HepG2 (cell line): ENCODE measurements around the gene PTPRD.

Experiments used
- CEBPB ChIP-seq: IDR thresholded peaks from 2 replicates; pipeline ENCODE4 v1.6.1; 2011; ENCODE audit warnings: low read depth, low read length, improper control_type of control experiment, borderline replicate concordance
- FOXK2 ChIP-seq: fragments of 450-650 bp; IDR thresholded peaks from 2 replicates; pipeline ENCODE4 v1.6.1; 2016
- GLI4 ChIP-seq: sonication (generic); formaldehyde crosslinking; IDR thresholded peaks from 2 replicates; pipeline ENCODE4 v1.5.1; 2020; ENCODE audit warnings: missing genetic modification reagents, mild to moderate bottlenecking, moderate library complexity, borderline replicate concordance
- HDAC1 ChIP-seq: sonication (generic); formaldehyde crosslinking; IDR thresholded peaks from 2 replicates; pipeline ENCODE4 v1.5.1; 2020; ENCODE audit warnings: mild to moderate bottlenecking, missing genetic modification reagents
- MED1 ChIP-seq: sonication (generic); formaldehyde crosslinking; IDR thresholded peaks from 2 replicates; pipeline ENCODE4 v1.4.0; 2020; ENCODE audit warnings: missing genetic modification reagents
- POLR2AphosphoS5 ChIP-seq: IDR thresholded peaks from 2 replicates; pipeline ENCODE4 v1.6.1; 2012; ENCODE audit warnings: low read depth, low read length
- SMARCE1 ChIP-seq: fragments of 450-650 bp; IDR thresholded peaks from 2 replicates; pipeline ENCODE4 v1.6.1; 2017; ENCODE audit warnings: borderline replicate concordance
- TAF1 ChIP-seq: sonication (generic); formaldehyde crosslinking; IDR thresholded peaks from 2 replicates; pipeline ENCODE4 v1.4.0; 2020; ENCODE audit warnings: missing genetic modification reagents
- YY1 ChIP-seq: IDR thresholded peaks from 2 replicates; pipeline ENCODE4 v1.6.1; 2011; ENCODE audit warnings: low read length, low read depth, moderate library complexity, mild to moderate bottlenecking; ENCODE audit not compliant: insufficient read depth, insufficient replicate concordance
- ZNF256 ChIP-seq: sonication (generic); formaldehyde crosslinking; conservative IDR thresholded peaks from 2 replicates; pipeline ENCODE4 v1.4.0; 2020; ENCODE audit warnings: missing genetic modification reagents
- ZNF776 ChIP-seq: sonication (generic); formaldehyde crosslinking; IDR thresholded peaks from 2 replicates; pipeline ENCODE4 v1.4.0; 2020; ENCODE audit warnings: mild to moderate bottlenecking, missing genetic modification reagents
- TF ChIP-seq, protein P1 (sequence below): sonication (generic); IDR thresholded peaks from 2 replicates; pipeline ENCODE4 v1.6.1; 2016; ENCODE audit warnings: low read depth, borderline replicate concordance
- TF ChIP-seq, protein P2 (sequence below): sonication (generic); formaldehyde crosslinking; IDR thresholded peaks from 2 replicates; pipeline ENCODE4 v1.5.0; 2020; ENCODE audit warnings: mild to moderate bottlenecking, missing genetic modification reagents, moderate library complexity
- TF ChIP-seq, protein P3 (sequence below): IDR thresholded peaks from 2 replicates; pipeline ENCODE4 v1.6.1; 2016; ENCODE audit warnings: low read depth, missing genetic modification reagents, missing compliant biosample characterization

DNA sequence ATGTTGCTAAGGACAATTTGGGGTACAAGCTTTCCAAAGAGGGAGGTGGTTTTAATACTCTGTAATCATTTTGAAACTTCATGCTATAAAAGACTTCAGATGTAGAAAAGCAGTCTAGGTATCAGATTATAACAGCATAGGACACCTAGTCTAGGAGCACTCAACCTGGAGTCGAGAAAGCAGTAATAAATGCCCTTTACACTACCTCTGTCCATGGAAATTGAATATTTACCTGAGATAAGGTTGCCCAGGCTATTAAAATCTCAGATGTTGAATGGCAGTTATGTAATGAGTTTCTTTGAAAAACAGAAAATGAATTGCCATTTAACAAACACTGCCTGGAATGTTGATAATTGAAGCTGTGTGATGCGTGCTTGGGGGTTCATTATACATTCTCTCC lies 2251.4 kb downstream of the PTPRD start:
- no peak for TF ChIP-seq GLI4
- no peak for TF ChIP-seq ZNF256
- TF ChIP-seq, protein P1, sequence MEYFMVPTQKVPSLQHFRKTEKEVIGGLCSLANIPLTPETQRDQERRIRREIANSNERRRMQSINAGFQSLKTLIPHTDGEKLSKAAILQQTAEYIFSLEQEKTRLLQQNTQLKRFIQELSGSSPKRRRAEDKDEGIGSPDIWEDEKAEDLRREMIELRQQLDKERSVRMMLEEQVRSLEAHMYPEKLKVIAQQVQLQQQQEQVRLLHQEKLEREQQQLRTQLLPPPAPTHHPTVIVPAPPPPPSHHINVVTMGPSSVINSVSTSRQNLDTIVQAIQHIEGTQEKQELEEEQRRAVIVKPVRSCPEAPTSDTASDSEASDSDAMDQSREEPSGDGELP = no peak
- no peak for TF ChIP-seq MED1 (CRISPR knock-in tag)
- TF ChIP-seq, protein P2, sequence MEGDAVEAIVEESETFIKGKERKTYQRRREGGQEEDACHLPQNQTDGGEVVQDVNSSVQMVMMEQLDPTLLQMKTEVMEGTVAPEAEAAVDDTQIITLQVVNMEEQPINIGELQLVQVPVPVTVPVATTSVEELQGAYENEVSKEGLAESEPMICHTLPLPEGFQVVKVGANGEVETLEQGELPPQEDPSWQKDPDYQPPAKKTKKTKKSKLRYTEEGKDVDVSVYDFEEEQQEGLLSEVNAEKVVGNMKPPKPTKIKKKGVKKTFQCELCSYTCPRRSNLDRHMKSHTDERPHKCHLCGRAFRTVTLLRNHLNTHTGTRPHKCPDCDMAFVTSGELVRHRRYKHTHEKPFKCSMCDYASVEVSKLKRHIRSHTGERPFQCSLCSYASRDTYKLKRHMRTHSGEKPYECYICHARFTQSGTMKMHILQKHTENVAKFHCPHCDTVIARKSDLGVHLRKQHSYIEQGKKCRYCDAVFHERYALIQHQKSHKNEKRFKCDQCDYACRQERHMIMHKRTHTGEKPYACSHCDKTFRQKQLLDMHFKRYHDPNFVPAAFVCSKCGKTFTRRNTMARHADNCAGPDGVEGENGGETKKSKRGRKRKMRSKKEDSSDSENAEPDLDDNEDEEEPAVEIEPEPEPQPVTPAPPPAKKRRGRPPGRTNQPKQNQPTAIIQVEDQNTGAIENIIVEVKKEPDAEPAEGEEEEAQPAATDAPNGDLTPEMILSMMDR (CRISPR knock-in tag) = no peak
- TF ChIP-seq FOXK2 = no peak
- no peak for TF ChIP-seq HDAC1
- TF ChIP-seq TAF1 (CRISPR knock-in tag) = no peak
- TF ChIP-seq, protein P3, sequence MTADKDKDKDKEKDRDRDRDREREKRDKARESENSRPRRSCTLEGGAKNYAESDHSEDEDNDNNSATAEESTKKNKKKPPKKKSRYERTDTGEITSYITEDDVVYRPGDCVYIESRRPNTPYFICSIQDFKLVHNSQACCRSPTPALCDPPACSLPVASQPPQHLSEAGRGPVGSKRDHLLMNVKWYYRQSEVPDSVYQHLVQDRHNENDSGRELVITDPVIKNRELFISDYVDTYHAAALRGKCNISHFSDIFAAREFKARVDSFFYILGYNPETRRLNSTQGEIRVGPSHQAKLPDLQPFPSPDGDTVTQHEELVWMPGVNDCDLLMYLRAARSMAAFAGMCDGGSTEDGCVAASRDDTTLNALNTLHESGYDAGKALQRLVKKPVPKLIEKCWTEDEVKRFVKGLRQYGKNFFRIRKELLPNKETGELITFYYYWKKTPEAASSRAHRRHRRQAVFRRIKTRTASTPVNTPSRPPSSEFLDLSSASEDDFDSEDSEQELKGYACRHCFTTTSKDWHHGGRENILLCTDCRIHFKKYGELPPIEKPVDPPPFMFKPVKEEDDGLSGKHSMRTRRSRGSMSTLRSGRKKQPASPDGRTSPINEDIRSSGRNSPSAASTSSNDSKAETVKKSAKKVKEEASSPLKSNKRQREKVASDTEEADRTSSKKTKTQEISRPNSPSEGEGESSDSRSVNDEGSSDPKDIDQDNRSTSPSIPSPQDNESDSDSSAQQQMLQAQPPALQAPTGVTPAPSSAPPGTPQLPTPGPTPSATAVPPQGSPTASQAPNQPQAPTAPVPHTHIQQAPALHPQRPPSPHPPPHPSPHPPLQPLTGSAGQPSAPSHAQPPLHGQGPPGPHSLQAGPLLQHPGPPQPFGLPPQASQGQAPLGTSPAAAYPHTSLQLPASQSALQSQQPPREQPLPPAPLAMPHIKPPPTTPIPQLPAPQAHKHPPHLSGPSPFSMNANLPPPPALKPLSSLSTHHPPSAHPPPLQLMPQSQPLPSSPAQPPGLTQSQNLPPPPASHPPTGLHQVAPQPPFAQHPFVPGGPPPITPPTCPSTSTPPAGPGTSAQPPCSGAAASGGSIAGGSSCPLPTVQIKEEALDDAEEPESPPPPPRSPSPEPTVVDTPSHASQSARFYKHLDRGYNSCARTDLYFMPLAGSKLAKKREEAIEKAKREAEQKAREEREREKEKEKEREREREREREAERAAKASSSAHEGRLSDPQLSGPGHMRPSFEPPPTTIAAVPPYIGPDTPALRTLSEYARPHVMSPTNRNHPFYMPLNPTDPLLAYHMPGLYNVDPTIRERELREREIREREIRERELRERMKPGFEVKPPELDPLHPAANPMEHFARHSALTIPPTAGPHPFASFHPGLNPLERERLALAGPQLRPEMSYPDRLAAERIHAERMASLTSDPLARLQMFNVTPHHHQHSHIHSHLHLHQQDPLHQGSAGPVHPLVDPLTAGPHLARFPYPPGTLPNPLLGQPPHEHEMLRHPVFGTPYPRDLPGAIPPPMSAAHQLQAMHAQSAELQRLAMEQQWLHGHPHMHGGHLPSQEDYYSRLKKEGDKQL (CRISPR knock-in tag) = no peak
- TF ChIP-seq YY1 = no peak
- no peak for TF ChIP-seq POLR2AphosphoS5
- no peak for TF ChIP-seq SMARCE1
- no peak for TF ChIP-seq CEBPB
- TF ChIP-seq ZNF776 (CRISPR knock-in tag) = no peak
